ENCODE measurements around the gene MFSD1. TPM values are rescaled to one million over a fixed set of nuclear protein-coding genes. Genes with fewer than 3 reads are reported as not detected.

The MFSD1 gene
- total and polyA plus RNA-seq, 9 of the 15 experiments (the other 6 are each of a cell fraction or from before 2014, with no cell fraction given): 8.7 to 49.5 (median 28.6) TPM

DNA sequence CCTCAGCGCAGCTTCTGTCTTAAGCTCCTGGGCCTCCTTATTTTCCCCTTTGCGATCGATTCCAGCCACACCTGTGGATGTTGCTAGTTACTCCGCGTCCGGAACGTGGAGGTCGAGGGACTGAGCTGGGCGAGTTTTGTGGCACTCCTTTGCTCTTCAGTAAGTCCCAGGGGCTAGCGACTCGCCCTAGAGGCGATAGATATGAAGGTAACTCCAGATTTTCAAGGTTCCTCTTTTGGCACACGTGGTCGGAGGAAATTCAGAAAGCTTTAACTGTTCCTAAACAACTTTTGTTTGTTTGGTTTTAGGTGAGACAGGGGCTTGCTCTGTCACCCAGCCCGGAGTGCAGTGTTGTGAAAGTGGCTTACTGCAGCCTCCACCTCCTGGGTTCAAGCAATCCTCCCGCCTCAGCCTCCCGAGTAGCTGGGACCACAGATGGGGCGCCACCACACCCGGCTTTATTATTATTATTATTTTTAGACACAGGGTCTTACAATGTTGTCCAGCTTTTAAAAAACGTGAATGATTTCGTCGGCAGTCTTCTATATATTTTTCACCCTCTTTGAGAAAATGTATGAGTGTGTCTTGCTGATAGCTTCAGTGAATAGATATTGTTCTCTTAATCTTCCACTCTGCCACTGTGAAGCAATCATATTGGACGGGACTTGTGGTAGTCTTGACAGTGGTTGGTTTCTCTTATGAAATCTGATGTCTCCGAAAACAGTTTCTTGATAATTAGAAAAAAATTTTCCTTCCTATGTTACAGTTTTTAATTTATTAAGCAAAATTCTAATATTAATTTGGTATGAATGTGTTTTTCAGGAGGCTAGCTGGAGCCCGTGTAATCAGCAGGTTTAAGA is 785 bp downstream of the MFSD1 start (continued):
- TF ChIP-seq, protein P1, sequence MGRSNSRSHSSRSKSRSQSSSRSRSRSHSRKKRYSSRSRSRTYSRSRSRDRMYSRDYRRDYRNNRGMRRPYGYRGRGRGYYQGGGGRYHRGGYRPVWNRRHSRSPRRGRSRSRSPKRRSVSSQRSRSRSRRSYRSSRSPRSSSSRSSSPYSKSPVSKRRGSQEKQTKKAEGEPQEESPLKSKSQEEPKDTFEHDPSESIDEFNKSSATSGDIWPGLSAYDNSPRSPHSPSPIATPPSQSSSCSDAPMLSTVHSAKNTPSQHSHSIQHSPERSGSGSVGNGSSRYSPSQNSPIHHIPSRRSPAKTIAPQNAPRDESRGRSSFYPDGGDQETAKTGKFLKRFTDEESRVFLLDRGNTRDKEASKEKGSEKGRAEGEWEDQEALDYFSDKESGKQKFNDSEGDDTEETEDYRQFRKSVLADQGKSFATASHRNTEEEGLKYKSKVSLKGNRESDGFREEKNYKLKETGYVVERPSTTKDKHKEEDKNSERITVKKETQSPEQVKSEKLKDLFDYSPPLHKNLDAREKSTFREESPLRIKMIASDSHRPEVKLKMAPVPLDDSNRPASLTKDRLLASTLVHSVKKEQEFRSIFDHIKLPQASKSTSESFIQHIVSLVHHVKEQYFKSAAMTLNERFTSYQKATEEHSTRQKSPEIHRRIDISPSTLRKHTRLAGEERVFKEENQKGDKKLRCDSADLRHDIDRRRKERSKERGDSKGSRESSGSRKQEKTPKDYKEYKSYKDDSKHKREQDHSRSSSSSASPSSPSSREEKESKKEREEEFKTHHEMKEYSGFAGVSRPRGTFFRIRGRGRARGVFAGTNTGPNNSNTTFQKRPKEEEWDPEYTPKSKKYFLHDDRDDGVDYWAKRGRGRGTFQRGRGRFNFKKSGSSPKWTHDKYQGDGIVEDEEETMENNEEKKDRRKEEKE (IDR thresholded peaks at IDR 0.05; ENCODE audit: borderline replicate concordance in 1 of 2, control insufficient read depth in 1 of 2, low read depth in 2 of 2, low read length in 1 of 2): 0 out of 4 replicates have a peak, but pooled peaks of 1 of the 2 experiments have one; percentile 52
- no peak for TF ChIP-seq ZNF695 (CRISPR knock-in tag; IDR thresholded peaks at IDR 0.05)
- TF ChIP-seq, protein P2, sequence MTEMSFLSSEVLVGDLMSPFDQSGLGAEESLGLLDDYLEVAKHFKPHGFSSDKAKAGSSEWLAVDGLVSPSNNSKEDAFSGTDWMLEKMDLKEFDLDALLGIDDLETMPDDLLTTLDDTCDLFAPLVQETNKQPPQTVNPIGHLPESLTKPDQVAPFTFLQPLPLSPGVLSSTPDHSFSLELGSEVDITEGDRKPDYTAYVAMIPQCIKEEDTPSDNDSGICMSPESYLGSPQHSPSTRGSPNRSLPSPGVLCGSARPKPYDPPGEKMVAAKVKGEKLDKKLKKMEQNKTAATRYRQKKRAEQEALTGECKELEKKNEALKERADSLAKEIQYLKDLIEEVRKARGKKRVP (CRISPR knock-in tag; IDR thresholded peaks at IDR 0.05): no peak
- TF ChIP-seq, protein P3, sequence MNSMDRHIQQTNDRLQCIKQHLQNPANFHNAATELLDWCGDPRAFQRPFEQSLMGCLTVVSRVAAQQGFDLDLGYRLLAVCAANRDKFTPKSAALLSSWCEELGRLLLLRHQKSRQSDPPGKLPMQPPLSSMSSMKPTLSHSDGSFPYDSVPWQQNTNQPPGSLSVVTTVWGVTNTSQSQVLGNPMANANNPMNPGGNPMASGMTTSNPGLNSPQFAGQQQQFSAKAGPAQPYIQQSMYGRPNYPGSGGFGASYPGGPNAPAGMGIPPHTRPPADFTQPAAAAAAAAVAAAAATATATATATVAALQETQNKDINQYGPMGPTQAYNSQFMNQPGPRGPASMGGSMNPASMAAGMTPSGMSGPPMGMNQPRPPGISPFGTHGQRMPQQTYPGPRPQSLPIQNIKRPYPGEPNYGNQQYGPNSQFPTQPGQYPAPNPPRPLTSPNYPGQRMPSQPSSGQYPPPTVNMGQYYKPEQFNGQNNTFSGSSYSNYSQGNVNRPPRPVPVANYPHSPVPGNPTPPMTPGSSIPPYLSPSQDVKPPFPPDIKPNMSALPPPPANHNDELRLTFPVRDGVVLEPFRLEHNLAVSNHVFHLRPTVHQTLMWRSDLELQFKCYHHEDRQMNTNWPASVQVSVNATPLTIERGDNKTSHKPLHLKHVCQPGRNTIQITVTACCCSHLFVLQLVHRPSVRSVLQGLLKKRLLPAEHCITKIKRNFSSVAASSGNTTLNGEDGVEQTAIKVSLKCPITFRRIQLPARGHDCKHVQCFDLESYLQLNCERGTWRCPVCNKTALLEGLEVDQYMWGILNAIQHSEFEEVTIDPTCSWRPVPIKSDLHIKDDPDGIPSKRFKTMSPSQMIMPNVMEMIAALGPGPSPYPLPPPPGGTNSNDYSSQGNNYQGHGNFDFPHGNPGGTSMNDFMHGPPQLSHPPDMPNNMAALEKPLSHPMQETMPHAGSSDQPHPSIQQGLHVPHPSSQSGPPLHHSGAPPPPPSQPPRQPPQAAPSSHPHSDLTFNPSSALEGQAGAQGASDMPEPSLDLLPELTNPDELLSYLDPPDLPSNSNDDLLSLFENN (IDR thresholded peaks at IDR 0.05; ENCODE audit: low read depth in 2 of 2, low read length in 2 of 2): no peak
- TF ChIP-seq, protein P4, sequence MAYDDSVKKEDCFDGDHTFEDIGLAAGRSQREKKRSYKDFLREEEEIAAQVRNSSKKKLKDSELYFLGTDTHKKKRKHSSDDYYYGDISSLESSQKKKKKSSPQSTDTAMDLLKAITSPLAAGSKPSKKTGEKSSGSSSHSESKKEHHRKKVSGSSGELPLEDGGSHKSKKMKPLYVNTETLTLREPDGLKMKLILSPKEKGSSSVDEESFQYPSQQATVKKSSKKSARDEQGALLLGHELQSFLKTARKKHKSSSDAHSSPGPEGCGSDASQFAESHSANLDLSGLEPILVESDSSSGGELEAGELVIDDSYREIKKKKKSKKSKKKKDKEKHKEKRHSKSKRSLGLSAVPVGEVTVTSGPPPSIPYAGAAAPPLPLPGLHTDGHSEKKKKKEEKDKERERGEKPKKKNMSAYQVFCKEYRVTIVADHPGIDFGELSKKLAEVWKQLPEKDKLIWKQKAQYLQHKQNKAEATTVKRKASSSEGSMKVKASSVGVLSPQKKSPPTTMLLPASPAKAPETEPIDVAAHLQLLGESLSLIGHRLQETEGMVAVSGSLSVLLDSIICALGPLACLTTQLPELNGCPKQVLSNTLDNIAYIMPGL (CRISPR knock-in tag; IDR thresholded peaks at IDR 0.05): no peak
- TF ChIP-seq ZNF174 (CRISPR knock-in tag; IDR thresholded peaks at IDR 0.05): no peak
- TF ChIP-seq NFATC3 (IDR thresholded peaks at IDR 0.05): no peak
- TF ChIP-seq FOXJ3 (CRISPR knock-in tag; IDR thresholded peaks at IDR 0.05): no peak
- TF ChIP-seq, protein P5, sequence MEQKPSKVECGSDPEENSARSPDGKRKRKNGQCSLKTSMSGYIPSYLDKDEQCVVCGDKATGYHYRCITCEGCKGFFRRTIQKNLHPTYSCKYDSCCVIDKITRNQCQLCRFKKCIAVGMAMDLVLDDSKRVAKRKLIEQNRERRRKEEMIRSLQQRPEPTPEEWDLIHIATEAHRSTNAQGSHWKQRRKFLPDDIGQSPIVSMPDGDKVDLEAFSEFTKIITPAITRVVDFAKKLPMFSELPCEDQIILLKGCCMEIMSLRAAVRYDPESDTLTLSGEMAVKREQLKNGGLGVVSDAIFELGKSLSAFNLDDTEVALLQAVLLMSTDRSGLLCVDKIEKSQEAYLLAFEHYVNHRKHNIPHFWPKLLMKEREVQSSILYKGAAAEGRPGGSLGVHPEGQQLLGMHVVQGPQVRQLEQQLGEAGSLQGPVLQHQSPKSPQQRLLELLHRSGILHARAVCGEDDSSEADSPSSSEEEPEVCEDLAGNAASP (IDR thresholded peaks at IDR 0.05): no peak
- TF ChIP-seq, protein P6, sequence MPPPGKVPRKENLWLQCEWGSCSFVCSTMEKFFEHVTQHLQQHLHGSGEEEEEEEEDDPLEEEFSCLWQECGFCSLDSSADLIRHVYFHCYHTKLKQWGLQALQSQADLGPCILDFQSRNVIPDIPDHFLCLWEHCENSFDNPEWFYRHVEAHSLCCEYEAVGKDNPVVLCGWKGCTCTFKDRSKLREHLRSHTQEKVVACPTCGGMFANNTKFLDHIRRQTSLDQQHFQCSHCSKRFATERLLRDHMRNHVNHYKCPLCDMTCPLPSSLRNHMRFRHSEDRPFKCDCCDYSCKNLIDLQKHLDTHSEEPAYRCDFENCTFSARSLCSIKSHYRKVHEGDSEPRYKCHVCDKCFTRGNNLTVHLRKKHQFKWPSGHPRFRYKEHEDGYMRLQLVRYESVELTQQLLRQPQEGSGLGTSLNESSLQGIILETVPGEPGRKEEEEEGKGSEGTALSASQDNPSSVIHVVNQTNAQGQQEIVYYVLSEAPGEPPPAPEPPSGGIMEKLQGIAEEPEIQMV (tag; conservative IDR thresholded peaks at IDR 0.05; ENCODE audit: low read depth): no peak
- no peak for TF ChIP-seq DMBX1 (CRISPR knock-in tag; IDR thresholded peaks at IDR 0.05; ENCODE audit: borderline replicate concordance)

Measured in K562 (cell line).